ENCODE results near the gene IMMT.

GRCh38 chr2:86160156-86160952, 34.9 kb downstream of the IMMT start:
- TF ChIP-seq CTCF (IDR thresholded peaks at IDR 0.05) (no peak), POLR2A (IDR thresholded peaks at IDR 0.05) (no peak)
